HG03175 (cell line): ENCODE results near the gene AGMO.
"Not testable (repeated sequence)": the region's sequence is repeated elsewhere in the genome, so short reads cannot be mapped to it uniquely, and the experiment has no call there.

Experiments
- ATAC-seq: cut with Tn5 transposase; IDR thresholded peaks from one replicate; pipeline ENCODE4 v1.9.1; 2021; ENCODE audit warnings: mild to moderate bottlenecking, moderate library complexity; ENCODE audit not compliant: unreplicated experiment

The AGMO gene

DNA sequence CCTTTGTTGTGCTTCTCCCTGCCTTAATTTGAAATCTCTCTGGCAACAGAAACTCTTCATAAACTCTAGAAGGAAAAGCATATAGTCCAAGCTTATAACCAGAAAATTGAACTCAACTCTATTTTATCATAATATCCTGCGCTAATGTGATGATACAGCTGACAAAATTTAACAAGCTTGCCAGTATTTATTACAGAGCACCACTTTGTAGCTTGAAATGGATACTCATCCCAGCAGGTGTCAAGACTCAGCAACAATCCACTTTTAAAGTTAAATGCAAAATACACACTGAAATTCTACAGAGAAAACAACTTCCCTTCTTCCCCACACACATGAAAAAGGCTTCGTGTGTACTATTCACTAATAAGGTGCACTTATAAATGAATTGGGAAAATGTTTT is 228.9 kb downstream of the AGMO start:
- no peak for ATAC-seq

DNA sequence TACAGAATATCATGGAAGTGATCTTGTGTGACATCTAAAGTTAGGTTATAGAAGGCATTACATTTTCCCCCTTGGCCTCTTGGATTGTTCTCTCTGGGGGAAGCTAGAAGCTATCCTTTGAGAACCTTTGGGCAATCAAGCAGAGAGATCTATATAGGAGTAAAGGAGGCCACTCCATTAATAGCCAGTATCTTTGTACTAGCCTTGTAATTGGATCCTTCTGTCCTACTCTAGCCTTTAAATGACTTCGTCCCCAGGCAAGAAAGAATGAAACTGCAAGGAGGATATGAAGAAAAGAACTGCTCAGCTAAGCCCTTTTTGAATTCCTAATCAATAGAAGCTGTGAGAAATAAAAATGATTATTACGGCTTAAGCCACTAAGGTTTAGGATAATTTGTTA is 230.9 kb downstream of the AGMO start:
- ATAC-seq, result no peak

DNA sequence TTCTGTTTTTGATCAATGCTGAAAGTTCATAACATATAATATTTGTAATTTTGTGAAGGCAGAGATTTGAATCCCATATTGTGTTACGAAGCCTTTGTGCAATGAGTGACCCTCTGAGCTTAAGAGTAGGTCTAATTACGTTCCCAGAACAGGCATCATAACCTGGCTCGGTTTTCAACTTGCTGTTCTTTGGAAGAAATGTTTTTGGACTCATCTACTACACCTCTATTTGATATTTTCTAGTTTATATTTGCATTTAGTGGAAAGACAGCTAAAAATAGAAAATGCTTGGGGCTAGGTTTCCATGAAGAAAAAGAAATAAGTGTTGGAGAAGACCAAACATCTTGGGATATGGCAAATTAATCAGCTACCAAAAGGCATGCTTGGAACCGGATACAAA is 234.8 kb downstream of the AGMO start:
- ATAC-seq, result no peak

DNA sequence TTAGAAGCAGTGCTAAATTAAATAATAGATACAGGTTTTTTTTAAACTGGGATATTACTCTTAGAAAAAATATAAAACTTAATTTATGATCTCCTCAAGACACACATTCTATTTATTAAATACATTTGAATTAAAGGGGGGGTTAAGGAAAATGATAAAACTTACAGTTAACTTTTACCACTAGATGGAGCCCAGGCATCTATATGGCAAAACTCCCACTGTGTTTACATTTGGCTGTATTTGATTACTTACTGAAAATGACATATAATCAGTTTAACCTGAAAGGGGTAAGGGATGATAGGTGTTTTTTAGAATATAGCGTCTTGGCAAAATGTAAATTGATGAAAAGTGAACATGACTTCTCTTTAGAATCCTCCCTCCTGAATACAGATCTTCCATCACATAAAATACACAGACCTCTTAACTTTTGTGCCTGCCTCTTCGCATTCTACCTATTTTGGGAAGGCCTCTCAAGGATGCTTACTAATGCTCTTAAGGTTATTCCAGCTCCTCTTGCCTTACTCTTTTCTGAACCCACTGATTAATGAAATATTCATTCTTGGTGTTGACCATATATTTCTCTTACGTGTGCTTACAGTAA is 235.7 kb downstream of the AGMO start:
- ATAC-seq, result no peak

DNA sequence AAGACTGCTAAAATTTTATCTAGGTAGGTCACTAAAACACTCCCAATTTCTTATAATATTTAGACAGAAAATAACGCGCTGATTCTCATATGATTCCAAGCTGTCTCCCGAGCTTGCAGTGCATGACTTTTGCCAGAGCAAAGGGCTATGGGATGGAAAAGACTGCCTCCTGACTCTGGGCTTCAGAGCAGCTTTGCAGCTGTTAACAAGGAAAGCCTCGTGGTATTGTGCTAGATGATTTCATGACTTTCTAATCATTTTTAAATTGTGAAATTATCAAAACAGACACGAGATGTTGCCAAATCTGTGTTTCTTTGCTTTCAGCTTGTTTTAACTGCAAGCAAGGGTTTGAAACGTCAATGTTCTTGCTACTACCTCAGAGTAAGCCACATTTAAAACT is 238.3 kb downstream of the AGMO start:
- ATAC-seq, result no peak

DNA sequence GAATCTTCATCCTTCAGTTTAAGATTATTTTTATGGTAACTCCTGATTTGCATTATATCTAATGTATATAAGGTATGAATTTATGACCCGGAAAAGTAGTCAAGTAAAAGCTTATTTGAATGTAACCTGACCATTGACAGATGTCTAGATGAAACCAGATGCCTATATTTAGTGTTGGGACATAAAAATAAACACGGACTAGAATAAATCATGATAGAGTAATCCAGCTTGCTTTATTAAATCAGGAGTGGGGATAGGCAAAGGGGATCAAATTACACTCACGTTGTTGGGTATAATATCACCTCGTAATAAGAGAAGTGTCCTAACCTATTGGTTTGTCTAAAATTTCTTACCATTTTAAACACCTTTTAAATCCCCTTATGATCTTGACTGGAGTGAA is 244.6 kb downstream of the AGMO start:
- no peak for ATAC-seq

DNA sequence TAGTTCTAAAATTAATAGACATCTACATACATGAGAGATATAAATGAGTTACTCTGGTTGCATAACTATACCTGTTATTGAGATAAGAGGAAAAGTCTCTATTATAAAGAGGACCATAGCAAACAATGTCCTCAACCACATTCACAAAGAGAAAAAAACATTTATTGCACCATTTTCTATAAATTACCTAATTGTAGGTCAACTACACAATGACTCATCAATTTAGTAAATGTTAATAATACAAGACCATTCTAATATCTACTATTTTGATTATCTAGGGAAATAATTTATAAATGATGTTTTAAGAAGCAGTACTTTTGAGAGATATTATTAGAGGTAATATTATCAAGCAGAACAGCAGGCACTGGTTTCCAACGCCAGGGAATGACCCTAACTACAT is 246.1 kb downstream of the AGMO start:
- no peak for ATAC-seq

DNA sequence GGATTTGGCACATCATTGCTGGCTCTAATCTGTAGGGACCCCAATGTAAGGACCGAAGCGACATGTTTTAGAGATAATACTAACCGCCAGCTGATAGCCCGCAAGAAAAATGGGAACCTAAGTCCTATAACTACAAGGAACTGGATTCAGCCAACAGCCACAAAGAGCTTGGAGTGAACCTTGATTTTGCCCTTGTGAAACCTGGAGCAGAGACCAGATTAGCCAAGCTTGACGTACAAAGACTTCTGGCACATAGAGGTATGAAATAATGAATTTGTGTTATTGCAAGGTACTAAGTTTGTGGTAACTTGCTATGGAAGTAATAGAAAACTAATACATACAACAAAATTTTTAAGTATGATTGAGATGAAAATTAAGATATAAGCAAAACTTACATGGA is 246.9 kb downstream of the AGMO start:
- ATAC-seq, result no peak

DNA sequence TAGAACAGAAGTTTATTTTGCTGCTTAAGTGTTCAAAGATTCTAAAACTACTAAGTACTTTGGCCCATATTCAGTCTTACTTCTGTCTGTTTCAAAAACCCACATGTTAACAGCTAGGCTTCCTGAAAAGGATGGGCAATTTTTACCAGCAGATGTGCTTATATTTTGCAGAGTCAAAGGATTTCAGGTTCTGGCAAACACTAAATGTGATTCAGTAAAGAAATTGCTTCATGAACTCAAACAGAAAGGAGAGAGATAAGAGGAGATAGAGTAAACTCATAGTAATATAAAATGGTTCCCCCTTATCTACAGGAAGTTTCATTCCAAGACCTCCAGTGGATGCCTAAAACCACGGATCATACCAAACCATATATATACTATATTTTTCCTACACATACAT is 248.5 kb downstream of the AGMO start:
- no peak for ATAC-seq

DNA sequence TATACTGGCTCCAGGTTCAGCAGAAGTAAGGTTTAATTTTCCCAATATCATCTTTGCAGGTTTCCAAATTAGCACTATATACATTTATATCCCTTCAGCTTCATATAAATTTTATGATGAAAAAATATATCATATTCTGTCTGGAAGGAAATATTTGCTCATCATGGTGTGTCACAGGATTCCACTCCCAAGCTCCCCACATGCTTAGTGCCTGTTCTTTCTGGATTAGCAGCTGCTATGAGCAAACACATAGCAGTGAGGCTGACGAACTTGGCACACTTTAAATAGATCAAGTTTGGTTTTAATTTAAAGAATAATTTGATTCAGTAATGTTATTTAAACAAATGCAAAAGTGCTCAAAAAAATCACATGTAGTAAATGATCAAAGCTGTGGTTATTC is 251.9 kb downstream of the AGMO start:
- ATAC-seq, result no peak

DNA sequence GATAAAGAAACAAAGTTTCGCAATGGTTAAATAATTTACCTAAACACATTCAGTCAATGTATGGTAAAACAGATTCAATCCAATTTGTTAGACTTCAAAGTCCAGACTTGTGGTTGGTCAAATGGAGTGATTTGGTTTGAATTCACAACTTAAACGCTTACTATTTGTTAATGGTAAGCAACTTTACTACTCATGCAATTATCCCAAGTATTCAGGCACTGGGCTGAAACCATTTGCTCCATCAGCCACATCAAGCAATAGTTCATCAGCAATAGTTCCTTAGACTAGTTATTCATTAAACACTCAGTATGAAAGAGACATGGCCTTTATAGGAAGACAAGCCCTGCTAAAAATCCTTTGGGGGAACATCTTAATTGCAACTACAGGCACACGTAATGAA is 253.0 kb downstream of the AGMO start:
- ATAC-seq, result no peak

DNA sequence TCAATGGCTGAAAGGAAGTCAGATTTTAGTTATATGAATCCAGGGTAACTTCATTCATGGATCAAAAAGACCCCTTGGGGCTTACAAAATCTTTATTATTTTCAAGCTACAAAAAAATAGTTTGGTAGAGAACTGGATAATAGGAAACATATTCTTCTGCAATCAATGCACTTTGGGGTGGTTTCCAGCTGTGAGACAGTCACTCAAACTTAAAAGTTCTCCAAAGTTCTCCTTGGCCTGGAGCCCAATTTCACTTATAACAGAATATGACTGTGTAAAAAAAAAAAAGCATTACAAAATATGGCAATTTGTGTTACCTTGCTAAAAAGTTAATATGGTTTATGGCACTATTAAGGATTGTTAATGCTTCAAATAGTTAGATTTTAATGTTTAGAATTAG is 255.5 kb downstream of the AGMO start:
- ATAC-seq, result no peak

DNA sequence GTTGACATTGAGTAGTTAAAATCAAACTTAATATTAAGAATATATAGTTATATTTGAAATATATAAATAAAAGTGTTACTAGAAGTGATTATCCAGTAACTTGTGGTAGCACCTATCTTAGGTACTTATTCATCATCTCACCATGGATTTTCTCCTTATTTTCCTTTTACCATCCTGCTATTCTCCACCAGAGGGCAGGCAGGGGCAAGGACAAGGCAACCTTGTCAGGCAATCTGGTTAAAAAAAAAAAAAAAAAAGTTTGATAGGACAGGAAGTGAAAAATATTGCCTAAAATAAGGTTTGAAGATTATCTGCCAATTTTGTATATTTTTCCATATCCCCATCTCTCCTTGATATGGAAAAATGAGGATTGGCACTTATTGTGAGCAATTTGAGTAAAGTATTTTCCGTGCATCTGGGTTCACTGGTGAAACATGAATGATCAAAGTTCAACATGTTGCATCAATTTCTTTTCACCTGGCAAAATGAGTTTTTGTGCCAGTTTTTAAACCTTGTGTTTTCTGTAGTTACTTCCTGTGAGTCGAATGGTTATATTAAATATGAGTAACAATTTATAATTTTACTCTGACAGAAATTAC is 256.7 kb downstream of the AGMO start:
- peak; percentile 64 for ATAC-seq

DNA sequence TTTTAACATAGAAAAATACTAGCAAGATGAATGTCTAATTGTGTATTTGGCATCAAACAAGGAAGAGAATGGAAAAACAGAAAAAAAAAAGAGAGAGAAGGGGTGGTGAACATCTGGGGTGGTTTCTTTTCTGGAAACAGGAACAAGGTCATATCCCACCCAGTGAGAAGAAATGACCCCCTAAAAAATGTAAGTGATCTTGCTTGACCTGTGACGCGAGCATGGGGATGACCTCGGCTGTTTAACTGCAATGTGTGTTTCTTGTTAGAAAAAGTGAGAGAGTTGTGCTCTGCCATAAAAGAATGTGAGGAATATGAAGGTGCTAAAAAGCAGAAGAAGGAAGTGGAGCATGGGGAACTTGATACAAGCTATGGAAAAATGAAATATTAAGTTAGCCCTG is 258.5 kb downstream of the AGMO start:
- no peak for ATAC-seq

DNA sequence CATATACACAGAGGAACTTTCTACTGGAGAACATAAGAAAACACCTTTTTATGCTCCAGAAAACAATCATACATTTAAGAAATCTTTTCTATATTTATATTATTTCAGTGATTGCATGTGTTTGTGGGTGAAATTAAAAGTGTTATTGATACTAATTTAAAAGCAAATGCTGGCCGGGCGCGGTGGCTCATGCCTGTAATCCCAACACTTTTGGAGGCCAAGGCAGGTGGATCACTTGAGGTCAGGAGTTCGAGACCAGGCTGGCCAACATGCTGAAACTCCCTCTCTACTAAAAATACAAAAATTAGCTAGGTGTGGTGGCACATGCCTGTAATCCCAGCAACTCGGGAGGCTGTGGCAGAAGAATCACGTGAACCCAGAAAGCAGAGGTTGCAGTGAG is 260.8 kb downstream of the AGMO start:
- ATAC-seq, result not testable (repeated sequence)

DNA sequence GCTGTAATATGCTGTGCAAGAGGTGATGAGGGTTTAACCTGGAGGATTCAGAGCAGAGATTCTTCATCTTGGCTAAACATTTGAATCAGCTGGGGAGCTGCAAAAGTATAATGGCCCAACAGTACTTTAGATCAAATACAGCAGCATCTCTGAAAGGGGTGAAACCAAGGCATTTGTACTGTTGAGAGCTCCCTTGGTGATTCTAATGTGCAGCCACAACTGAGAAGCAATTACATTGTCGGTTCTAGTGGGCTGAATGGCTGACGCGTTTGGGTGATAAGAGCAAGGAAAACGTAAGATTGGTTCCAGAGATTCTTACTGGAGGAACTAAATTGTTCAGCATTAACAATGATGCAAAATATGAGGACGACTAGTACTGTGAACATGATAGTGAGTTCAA is 269.7 kb downstream of the AGMO start:
- no peak for ATAC-seq

DNA sequence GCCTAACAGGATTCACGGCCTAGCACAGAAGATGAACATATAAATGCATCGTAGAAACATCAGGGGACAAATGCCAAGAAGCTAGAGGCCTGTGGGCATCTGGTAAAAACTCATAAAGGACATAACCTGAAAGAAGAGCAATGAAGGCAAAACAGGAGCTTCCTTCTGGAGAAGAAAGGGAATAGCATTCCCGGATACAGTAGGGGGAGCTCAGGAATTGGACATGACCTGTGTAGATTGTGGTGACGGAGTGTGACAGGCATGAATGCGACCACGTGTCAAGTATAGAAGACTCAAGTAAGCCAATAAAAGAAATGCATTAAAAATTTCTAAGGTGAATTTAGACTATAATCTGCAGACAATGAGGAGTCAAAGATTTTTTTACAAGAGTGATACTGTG is 270.1 kb downstream of the AGMO start:
- ATAC-seq, result no peak

DNA sequence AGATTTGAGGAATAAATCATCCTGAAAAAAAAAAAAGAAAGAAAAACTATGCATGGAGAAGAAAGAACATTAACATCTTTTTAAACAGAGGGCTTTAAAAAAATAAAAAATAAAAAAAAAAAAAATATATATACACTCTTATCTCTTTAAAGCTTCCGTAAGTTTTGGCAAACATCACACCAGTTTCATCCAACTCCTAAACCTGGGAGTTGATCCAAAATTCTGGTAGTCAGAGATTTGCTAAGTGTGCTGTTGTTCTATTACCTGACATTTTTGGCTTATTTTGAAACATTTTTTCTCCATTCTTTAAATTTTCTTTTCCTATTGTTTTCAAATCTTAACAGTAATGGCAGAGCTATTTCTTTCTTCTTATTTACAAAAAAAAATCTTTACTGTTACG is 273.1 kb downstream of the AGMO start:
- ATAC-seq, result no peak

DNA sequence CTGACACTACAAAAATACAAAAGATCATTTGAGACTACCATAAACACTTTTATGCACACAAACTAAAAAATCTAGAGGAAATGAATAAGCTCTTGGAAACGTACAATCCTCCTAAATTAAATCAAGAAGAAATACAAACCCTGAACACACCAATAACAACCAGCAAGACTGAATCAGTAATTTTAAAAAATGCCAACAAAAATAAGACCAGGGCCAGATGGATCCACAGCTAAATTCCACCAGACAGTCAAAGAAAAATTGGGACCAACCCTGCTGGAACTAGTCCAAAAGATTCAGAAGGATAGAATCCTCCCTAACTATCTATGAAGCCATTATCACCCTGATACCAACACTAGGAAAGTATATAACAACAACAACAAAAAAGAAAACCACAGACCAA is 277.4 kb downstream of the AGMO start:
- no peak for ATAC-seq

DNA sequence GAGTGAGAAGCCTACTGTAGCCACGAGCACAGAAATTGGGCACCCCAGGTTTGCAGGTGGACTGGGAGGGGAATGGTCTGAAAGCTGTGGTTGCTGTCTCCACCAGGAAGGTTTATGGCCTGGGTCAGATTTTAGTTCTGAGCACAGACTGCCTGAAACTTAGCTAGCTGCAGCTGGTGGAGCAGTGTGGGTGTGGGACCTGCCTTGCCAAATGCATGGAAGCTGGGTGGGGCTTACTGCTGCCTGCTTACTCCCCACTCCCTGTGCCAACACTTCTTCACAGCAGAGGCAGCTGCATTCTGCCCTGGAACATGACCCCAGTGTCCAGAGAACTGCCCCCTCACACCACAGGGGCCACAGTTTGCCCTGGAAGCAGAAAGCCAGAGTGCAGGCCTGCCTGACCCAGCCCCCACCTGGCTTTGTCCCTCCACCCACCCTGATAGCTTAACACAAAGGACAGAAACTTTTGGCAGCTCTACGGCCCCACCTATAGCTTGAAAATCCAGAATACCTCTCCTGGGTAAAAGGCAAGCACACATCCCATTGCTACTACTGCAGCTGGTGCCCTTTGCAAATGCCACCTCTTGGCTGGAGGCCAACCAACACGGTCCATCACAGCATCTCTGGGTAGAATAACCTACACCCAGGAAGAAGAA is 281.6 kb downstream of the AGMO start:
- no peak for ATAC-seq

DNA sequence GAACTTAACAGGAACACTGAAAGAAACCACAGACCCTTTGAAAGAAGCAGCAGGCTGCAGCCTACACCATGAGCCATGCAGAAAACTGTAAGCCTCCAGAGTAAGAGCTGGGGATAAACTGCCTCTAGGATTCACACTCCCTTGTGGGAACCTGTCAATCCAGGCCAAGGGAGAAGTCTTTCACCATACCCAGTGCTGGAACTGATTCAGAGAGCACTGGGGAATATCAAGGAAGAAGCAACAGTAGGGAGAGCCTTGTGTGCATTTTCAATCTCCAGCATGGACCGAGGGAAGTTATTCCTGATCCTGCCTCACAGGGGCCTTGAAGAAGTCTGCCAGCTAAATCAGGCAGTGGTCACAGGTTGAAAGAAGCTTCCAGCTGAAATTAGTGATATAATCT is 282.2 kb downstream of the AGMO start:
- ATAC-seq, result no peak

DNA sequence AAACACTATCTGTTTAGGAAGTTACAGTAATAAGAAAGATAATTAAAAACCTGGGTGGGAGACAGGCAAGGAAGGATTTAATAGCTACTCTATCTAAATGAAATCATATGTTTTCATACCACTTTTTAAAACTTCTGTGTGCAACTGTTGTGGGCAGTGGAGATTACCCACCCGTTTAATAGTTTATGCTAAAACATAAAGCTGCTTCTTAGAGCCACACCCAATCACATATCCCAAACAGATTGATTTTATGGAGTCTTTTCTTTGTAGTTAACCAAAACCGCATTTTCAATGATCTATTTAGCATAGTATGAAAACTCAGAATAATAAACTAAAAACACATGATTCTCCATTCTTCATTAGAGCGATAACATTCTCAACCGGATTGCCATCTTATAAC is 304.1 kb downstream of the AGMO start:
- no peak for ATAC-seq

DNA sequence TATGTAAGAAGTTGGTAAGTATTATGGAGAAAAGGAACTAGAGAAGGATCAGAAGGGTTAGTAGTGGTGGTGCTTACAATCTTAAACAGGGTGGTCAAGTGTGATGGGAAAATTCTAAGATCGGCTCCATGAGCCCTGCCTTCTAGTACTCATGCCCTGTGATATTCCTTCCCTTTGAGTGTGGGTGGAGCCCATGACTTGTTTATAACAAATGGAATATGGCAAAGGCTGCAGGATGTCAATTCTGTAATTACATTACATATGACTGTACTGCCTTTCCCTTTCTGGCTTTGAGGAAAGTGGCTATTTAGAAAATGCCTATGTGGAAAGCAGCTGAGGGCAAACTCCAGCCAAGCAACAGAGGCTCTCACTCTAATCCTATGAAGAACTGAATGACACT is 309.6 kb downstream of the AGMO start:
- no peak for ATAC-seq
